ENCODE results near the gene COA4. TPM values are rescaled to one million over a fixed set of nuclear protein-coding genes. Genes with fewer than 3 reads are reported as not detected.

COA4 gene
- total RNA-seq, 1 donor from 2014 or later = 39.7 TPM

- H3K27me3 Mint-ChIP-seq (ENCODE audit: unreplicated experiment) = peaks cover 3% of the 10 kb centered on the region
- no peak for TF ChIP-seq CTCF (IDR thresholded peaks at IDR 0.05; ENCODE audit: partially characterized antibody, unreplicated experiment)
- peaks cover 5% of the 10 kb centered on the region for H3K36me3 Mint-ChIP-seq (ENCODE audit: unreplicated experiment)
- DNase-seq = no peak
- no peak overlapping the region for H3K27ac Mint-ChIP-seq (ENCODE audit: unreplicated experiment)
- H3K4me3 Mint-ChIP-seq (ENCODE audit: unreplicated experiment) = no peak overlapping the region
- H3K4me1 Mint-ChIP-seq (ENCODE audit: low read depth, unreplicated experiment) = no peaks in the 10 kb centered on the region
- no peaks in the 10 kb centered on the region for H3K9me3 Mint-ChIP-seq (ENCODE audit: unreplicated experiment)
Observed at GRCh38 chr11:73866586-73866996, 10.1 kb downstream of the COA4 start.

- DNase-seq = no peak
- Mint-ChIP-seq H3K4me3 (ENCODE audit: unreplicated experiment) (no peak overlapping the region), H3K27me3 (ENCODE audit: unreplicated experiment) (peaks cover 3% of the 10 kb centered on the region), H3K27ac (ENCODE audit: unreplicated experiment) (no peak overlapping the region), H3K36me3 (ENCODE audit: unreplicated experiment) (peaks cover 5% of the 10 kb centered on the region), H3K4me1 (ENCODE audit: low read depth, unreplicated experiment) (no peaks in the 10 kb centered on the region), H3K9me3 (ENCODE audit: unreplicated experiment) (no peaks in the 10 kb centered on the region)
- no peak for TF ChIP-seq CTCF (IDR thresholded peaks at IDR 0.05; ENCODE audit: partially characterized antibody, unreplicated experiment)
Observed at GRCh38 chr11:73866095-73866579, 10.5 kb downstream of the COA4 start.

GRCh38 chr11:73862986-73863385 lies 13.7 kb downstream of the COA4 start:
- no peak for DNase-seq
- no peak for TF ChIP-seq CTCF (IDR thresholded peaks at IDR 0.05; ENCODE audit: partially characterized antibody, unreplicated experiment)
- Mint-ChIP-seq H3K36me3 (ENCODE audit: unreplicated experiment) (peaks cover 5% of the 10 kb centered on the region), H3K27me3 (ENCODE audit: unreplicated experiment) (no peaks in the 10 kb centered on the region), H3K4me3 (ENCODE audit: unreplicated experiment) (no peak overlapping the region), H3K9me3 (ENCODE audit: unreplicated experiment) (no peaks in the 10 kb centered on the region), H3K4me1 (ENCODE audit: low read depth, unreplicated experiment) (no peaks in the 10 kb centered on the region), H3K27ac (ENCODE audit: unreplicated experiment) (no peak overlapping the region)

GRCh38 chr11:73860202-73860601 lies 16.4 kb downstream of the COA4 start:
- no peaks in the 10 kb centered on the region for H3K9me3 Mint-ChIP-seq (ENCODE audit: unreplicated experiment)

GRCh38 chr11:73859671-73860070 lies 17.0 kb downstream of the COA4 start:
- no peaks in the 10 kb centered on the region for H3K27me3 Mint-ChIP-seq (ENCODE audit: unreplicated experiment)
- H3K27ac Mint-ChIP-seq (ENCODE audit: unreplicated experiment) = no peak overlapping the region
- no peak for TF ChIP-seq CTCF (IDR thresholded peaks at IDR 0.05; ENCODE audit: partially characterized antibody, unreplicated experiment)
- H3K4me3 Mint-ChIP-seq (ENCODE audit: unreplicated experiment) = no peak overlapping the region
- H3K4me1 Mint-ChIP-seq (ENCODE audit: low read depth, unreplicated experiment) = peaks cover 1% of the 10 kb centered on the region
- peaks cover 5% of the 10 kb centered on the region for H3K36me3 Mint-ChIP-seq (ENCODE audit: unreplicated experiment)
- H3K9me3 Mint-ChIP-seq (ENCODE audit: unreplicated experiment) = no peaks in the 10 kb centered on the region
- no peak for DNase-seq

More at GRCh38 chr11:73860202-73860601, 16.4 kb downstream of the COA4 start:
- no peak for TF ChIP-seq CTCF (IDR thresholded peaks at IDR 0.05; ENCODE audit: partially characterized antibody, unreplicated experiment)
- H3K4me3 Mint-ChIP-seq (ENCODE audit: unreplicated experiment) = no peak overlapping the region
- no peak overlapping the region for H3K27ac Mint-ChIP-seq (ENCODE audit: unreplicated experiment)
- H3K36me3 Mint-ChIP-seq (ENCODE audit: unreplicated experiment) = peaks cover 5% of the 10 kb centered on the region
- no peaks in the 10 kb centered on the region for H3K27me3 Mint-ChIP-seq (ENCODE audit: unreplicated experiment)
- DNase-seq = no peak
- H3K4me1 Mint-ChIP-seq (ENCODE audit: low read depth, unreplicated experiment) = peaks cover 1% of the 10 kb centered on the region
